HFFc6 (cell line): ENCODE measurements around the gene SYMPK. TPM values are rescaled to one million over a fixed set of nuclear protein-coding genes. Genes with fewer than 3 reads are reported as not detected.

Experiments
- DNase-seq: peaks from one replicate; pipeline ENCODE4 v3.0.0-alpha.2; 2018
- H3K27ac Mint-ChIP-seq: 2 replicates; pipeline ENCODE4 v1.8.0; 2020; ENCODE audit warnings: mild to moderate bottlenecking, mixed read lengths
- H3K27me3 Mint-ChIP-seq: 2 replicates; pipeline ENCODE4 v1.8.0; 2021; ENCODE audit warnings: mild to moderate bottlenecking, moderate library complexity, mixed read lengths; ENCODE audit not compliant: insufficient read depth
- H3K36me3 Mint-ChIP-seq: 2 replicates; pipeline ENCODE4 v1.8.0; 2021; ENCODE audit warnings: low read depth, mixed read lengths
- H3K4me1 Mint-ChIP-seq: 2 replicates; pipeline ENCODE4 v1.8.0; 2020; ENCODE audit warnings: low read depth, mixed read lengths
- H3K4me3 Mint-ChIP-seq: 2 replicates; pipeline ENCODE4 v1.8.0; 2020; ENCODE audit warnings: mild to moderate bottlenecking, moderate library complexity, mixed read lengths
- H3K9me3 Mint-ChIP-seq: 2 replicates; pipeline ENCODE4 v1.8.0; 2020; ENCODE audit warnings: mild to moderate bottlenecking, mixed read lengths
- total RNA-seq, 6 experiments: library from RNA; stranded (reverse); fragmentation: NEBNext Ultra II Directional; extraction: Animal tissue kit (Norgen Biotek cat#: 25700); gene quantifications; 2 replicates in 1 of 6; 3 replicates in 5 of 6; pipeline ENCODE4 v1.2.3, GENCODE V29; 2021
- TF ChIP-seq, protein P1 (sequence below): fragments of 200-600 bp; sonication (generic); IDR thresholded peaks from 2 replicates; pipeline ENCODE4 v1.5.0; 2021; ENCODE audit warnings: antibody characterized with exemption, mild to moderate bottlenecking

The SYMPK gene
- total RNA-seq, 6 experiments from 2014 or later, result 59.6 to 74.8 (median 66.0) TPM

DNA sequence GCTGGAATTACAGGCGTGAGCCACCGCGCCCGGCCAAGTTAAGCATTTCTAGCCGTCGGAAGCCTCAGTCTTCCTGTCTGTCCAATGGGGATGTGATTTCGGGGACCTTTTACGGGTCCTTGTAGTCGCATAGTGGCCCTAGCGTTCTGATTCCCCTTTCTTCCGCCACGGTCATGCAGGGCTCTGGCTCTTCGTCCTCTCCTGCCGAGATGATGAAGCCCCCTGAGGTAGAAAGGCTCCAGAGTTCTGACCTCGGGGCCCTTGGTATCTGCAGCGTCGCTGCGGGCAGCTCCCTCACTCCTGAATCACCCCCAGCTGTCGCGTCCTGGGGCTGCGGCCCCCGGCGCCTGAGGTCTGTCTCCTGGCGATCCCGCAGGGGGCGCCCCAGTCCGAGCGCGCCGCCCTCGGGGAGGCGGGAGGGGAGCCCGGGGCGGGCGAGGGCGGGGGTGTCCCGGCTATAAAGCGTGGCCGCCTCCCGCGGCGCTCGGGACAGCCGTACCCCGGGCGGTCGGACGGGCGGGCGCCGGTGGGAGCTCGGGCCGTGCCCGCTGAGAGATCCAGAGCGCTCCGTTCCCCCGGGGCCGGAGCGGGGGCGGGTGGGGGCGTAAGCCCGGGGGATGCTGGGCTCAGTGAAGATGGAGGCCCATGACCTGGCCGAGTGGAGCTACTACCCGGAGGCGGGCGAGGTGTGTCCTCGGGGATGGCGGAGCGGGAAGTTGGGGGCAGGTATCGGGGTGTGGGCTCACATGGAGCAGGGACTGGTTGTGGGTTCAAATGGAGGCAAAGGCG lies 1.1 kb upstream of the SYMPK start, which contains the start of gene FOXA3:
FOXA3 (plus strand) TSS at position 487 of the 789 bp plus-strand sequence; CDS start at position 618, 131 bp downstream.
- no peak for DNase-seq
- H3K4me3 Mint-ChIP-seq, result peak within 1 kb of the TSS; percentile 99
- peaks cover 39% of the 10 kb centered on the region for H3K27me3 Mint-ChIP-seq
- no peaks in the 10 kb centered on the region for H3K9me3 Mint-ChIP-seq
- peaks cover 14% of the 10 kb centered on the region for H3K36me3 Mint-ChIP-seq
- H3K4me1 Mint-ChIP-seq, result peaks cover 9% of the 10 kb centered on the region; the same call in 1 of the 2 replicates
- peak within 1 kb of the TSS; percentile 99 for H3K27ac Mint-ChIP-seq
- TF ChIP-seq, protein P1, sequence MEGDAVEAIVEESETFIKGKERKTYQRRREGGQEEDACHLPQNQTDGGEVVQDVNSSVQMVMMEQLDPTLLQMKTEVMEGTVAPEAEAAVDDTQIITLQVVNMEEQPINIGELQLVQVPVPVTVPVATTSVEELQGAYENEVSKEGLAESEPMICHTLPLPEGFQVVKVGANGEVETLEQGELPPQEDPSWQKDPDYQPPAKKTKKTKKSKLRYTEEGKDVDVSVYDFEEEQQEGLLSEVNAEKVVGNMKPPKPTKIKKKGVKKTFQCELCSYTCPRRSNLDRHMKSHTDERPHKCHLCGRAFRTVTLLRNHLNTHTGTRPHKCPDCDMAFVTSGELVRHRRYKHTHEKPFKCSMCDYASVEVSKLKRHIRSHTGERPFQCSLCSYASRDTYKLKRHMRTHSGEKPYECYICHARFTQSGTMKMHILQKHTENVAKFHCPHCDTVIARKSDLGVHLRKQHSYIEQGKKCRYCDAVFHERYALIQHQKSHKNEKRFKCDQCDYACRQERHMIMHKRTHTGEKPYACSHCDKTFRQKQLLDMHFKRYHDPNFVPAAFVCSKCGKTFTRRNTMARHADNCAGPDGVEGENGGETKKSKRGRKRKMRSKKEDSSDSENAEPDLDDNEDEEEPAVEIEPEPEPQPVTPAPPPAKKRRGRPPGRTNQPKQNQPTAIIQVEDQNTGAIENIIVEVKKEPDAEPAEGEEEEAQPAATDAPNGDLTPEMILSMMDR, result peak; percentile 71

DNA sequence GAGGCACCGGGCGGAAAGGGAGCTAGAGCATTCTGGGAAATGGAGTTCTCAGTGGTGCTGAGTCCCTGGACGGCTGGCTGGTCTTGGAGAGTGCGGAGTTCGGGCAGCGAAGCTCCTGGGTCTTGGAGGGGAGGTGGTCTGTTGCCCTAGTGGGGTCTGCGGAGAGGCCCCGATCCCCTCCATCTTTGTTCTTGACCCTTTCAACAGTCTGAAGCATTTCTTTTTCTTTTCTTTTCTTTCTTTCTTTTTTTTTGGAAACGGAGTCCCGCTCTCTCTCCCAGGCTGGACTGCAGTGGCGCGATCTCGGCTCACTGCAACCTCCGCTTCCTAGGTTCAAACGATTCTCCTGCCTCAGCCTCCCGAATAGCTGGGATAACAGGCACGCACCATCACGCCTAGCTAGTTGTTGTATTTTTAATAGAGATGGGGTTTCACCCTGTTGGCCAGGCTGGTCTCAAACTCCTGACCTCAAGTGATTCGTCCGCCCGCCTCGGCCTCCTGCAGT lies 440 bp upstream of the SYMPK start:
- Mint-ChIP-seq H3K27ac (peak overlapping the region; percentile 99), H3K4me3 (peak overlapping the region; percentile 99), H3K27me3 (peaks cover 39% of the 10 kb centered on the region), H3K9me3 (no peaks in the 10 kb centered on the region), H3K36me3 (peaks cover 19% of the 10 kb centered on the region), H3K4me1 (peaks cover 9% of the 10 kb centered on the region; the same call in 1 of the 2 replicates)
- TF ChIP-seq, protein P1, result no peak
- no peak for DNase-seq

DNA sequence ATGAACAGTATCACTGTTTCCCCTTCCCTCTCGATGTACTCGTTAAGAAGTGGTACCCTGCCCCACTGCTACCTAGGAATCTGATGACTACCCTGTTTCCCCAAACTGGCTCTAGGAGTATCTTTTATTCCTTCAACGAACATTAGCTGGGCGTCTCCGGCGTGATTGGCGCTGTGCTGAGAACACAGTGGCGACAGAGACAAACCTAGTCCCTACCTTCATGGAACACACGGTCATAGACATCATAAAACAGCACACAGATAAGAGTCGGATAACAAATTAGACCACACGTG lies 730 bp downstream of the SYMPK start:
- H3K36me3 Mint-ChIP-seq, result peaks cover 23% of the 10 kb centered on the region
- H3K27me3 Mint-ChIP-seq, result peaks cover 37% of the 10 kb centered on the region
- H3K4me1 Mint-ChIP-seq, result peaks cover 9% of the 10 kb centered on the region; the same call in 1 of the 2 replicates
- H3K4me3 Mint-ChIP-seq, result peak overlapping the region; percentile 99
- peak overlapping the region; percentile 99 for H3K27ac Mint-ChIP-seq
- no peaks in the 10 kb centered on the region for H3K9me3 Mint-ChIP-seq
- TF ChIP-seq, protein P1, result no peak; the same call in 1 of the 2 replicates
- DNase-seq, result no peak

DNA sequence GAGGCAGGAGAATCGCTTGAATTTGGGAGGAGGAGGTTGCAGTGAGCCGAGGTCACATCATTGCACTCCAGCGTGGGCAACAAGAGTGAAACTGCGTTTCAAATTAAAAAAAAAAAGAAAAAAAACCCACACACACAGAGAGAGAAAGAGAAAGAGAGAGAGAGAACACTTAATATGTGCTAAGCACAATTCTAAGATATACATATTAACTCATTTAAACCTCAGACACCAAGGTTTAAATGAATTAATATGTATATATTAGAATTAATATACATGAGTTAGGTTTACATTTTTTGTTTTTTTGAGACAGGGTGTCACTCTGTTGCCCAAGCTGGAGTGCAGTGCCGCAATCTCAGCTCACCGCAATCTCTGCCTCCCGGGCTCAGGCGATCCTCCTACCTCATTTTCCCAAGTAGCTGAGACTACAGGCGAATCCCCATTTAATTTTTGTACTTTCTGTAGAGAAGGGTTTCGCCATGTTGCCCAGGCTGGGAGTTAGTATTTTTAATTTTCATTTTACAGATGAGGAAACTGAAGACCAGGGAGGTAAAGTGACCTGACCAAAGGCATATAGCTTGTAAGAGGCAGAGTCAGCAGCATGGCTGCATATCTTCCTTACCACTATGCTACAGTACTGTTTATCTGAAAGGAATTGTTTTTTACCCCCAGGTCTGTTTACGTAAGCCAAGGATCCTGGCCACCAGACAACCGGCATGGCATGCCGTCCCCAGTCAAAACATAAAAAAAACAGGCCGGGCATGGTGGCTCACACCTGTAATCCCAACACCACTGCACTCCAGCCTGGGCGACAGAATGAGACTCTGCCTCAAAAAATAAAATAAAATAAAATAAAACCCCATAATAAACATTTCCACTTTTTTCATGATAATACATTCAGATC lies 2.3 kb downstream of the SYMPK start:
- no peaks in the 10 kb centered on the region for H3K9me3 Mint-ChIP-seq
- no peak for DNase-seq
- no peak overlapping the region; the same call in 1 of the 2 replicates for H3K27ac Mint-ChIP-seq
- peak overlapping the region; percentile 99 for H3K4me3 Mint-ChIP-seq
- TF ChIP-seq, protein P1, result no peak
- H3K27me3 Mint-ChIP-seq, result peaks cover 23% of the 10 kb centered on the region
- H3K4me1 Mint-ChIP-seq, result peaks cover 9% of the 10 kb centered on the region; the same call in 1 of the 2 replicates
- H3K36me3 Mint-ChIP-seq, result peaks cover 23% of the 10 kb centered on the region

GRCh38 chr19:45854167-45854778 lies 8.7 kb downstream of the SYMPK start:
- peaks cover 38% of the 10 kb centered on the region for H3K36me3 Mint-ChIP-seq
- peaks cover 22% of the 10 kb centered on the region for H3K4me1 Mint-ChIP-seq
- no peak for DNase-seq
- TF ChIP-seq, protein P1, result no peak
- H3K9me3 Mint-ChIP-seq, result no peaks in the 10 kb centered on the region
- no peak overlapping the region for H3K27ac Mint-ChIP-seq
- H3K4me3 Mint-ChIP-seq, result no peak overlapping the region
- no peaks in the 10 kb centered on the region; the same call in 1 of the 2 replicates for H3K27me3 Mint-ChIP-seq
